Measurements from ENCODE around the gene ADSL. TPM values are rescaled to one million over a fixed set of nuclear protein-coding genes. Genes with fewer than 3 reads are reported as not detected.

Gene ADSL
- total RNA-seq, 1 experiment from 2014 or later = 203 TPM

Other genes starting within 250 kb of the ADSL start
- gene TNRC6B, start 168.6 kb upstream of the ADSL start, total RNA-seq (2014; rRNA removed; shearing (Covaris generic); ENCODE audit: low replicate concordance) = 5.1 and 7.7 TPM in 2 replicates
- 112 and 145 TPM in 2 replicates for gene SGSM3, start 24.1 kb downstream of the ADSL start, total RNA-seq (2014; rRNA removed; shearing (Covaris generic); ENCODE audit: low replicate concordance)